ENCODE measurements around the gene GGTLC2.

Gene GGTLC2

GRCh38 chr22:22696104-22696503, 51.7 kb downstream of the GGTLC2 start:
- H3K27ac ChIP-seq (ENCODE audit: low read length): no peak overlapping the region

More at GRCh38 chr22:22696104-22696503, 51.7 kb downstream of the GGTLC2 start:
- Histone ChIP-seq H3K4me1 (ENCODE audit: low read length) (peaks cover 59% of the 10 kb centered on the region), H3K79me2 (ENCODE audit: low read length) (no peaks in the 10 kb centered on the region), H3K36me3 (replicated peaks; ENCODE audit: low read depth, low read length) (peaks cover 3% of the 10 kb centered on the region), H3K9ac (ENCODE audit: low read length) (no peak overlapping the region), H3K4me3 (ENCODE audit: low read length) (no peak overlapping the region), H3K27me3 (ENCODE audit: low read depth, low read length) (no peaks in the 10 kb centered on the region), H2AFZ (ENCODE audit: low read depth, low read length) (no peak overlapping the region), H3K4me2 (ENCODE audit: low read length) (no peak overlapping the region), H4K20me1 (ENCODE audit: insufficient read depth, low read length) (no peaks in the 10 kb centered on the region), H3K9me3 (ENCODE audit: insufficient read depth, low read length) (peaks cover 3% of the 10 kb centered on the region; the same call in 1 of the 2 replicates)
- no peak for TF ChIP-seq CTCF (IDR thresholded peaks at IDR 0.05; ENCODE audit: low read depth, low read length)
- TF ChIP-seq EZH2phosphoT487 (IDR thresholded peaks at IDR 0.05; ENCODE audit: low read depth): no peak
